Adipocyte (in vitro differentiated cells): ENCODE results near the gene GPR85.

ENCODE experiments used
- DNase-seq: peaks from one replicate; pipeline ENCODE4 v3.0.0-alpha.2; 2015; ENCODE audit warnings: low read depth
- H3K27me3 ChIP-seq: replicated peaks from 2 replicates; pipeline ENCODE4 v1.7.0; 2013; ENCODE audit warnings: mild to moderate bottlenecking, low read length, moderate library complexity; ENCODE audit not compliant: control insufficient read depth, insufficient read depth
- H3K36me3 ChIP-seq: 2 replicates; pipeline ENCODE4 v1.7.0; 2013; ENCODE audit warnings: low read length, mild to moderate bottlenecking, moderate library complexity; ENCODE audit not compliant: control insufficient read depth, insufficient read depth, severe bottlenecking
- H3K4me1 ChIP-seq: 2 replicates; pipeline ENCODE4 v1.7.0; 2013; ENCODE audit warnings: mild to moderate bottlenecking, low read length, moderate library complexity; ENCODE audit not compliant: control insufficient read depth, insufficient read depth
- H3K4me3 ChIP-seq: 2 replicates; pipeline ENCODE4 v1.7.0; 2013; ENCODE audit warnings: mild to moderate bottlenecking, low read length, moderate library complexity
- H3K9ac ChIP-seq: 2 replicates; pipeline ENCODE4 v1.7.0; 2013; ENCODE audit warnings: mild to moderate bottlenecking, low read length, moderate library complexity
- H3K9me3 ChIP-seq: 2 replicates; pipeline ENCODE4 v1.7.0; 2013; ENCODE audit warnings: mild to moderate bottlenecking, low read length, moderate library complexity; ENCODE audit not compliant: control insufficient read depth

The GPR85 gene

DNA sequence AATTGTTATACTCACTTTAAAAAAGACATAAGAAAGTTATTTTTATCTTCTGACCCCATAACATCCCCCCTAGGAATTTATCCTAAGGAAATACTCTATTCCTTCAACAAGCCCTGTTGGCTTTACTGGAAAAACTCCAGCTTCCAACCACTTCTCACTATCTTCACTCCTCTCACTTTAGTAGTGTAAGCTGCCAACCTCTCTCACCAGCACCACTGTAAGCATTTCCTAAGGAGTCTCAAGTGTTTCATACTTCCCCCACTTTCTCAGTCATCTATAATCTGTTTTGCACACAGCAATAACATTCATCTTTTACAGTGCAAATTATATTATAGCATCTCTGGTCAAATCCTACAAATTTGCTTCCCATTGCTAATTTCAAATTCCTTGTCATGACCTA, 45.8 kb downstream of the GPR85 start:
- H3K36me3 ChIP-seq: no peaks in the 10 kb centered on the region
- no peak overlapping the region for H3K4me3 ChIP-seq
- H3K27me3 ChIP-seq: peaks cover 5% of the 10 kb centered on the region
- DNase-seq: no peak
- no peak overlapping the region for H3K9ac ChIP-seq
- no peaks in the 10 kb centered on the region for H3K4me1 ChIP-seq
- no peaks in the 10 kb centered on the region for H3K9me3 ChIP-seq

DNA sequence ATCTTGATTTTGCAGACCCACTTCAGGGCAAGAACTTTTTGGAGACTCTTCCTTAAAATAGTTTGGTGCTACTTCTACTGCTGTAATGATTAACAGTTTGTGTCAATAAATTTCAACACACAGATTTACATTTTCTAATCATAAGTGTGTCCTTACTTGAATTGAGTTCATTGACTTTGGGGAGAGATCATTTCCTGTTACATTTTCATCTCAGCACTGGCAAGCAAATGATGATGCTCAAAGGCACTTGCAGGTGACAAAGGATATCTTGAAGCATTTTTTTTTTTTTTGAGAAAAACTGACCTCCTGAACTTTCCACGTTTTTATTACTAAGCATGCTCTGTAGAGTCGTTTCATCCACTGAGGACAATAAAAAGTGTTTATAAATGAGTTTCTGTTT, 52.7 kb downstream of the GPR85 start:
- Histone ChIP-seq H3K36me3 (no peaks in the 10 kb centered on the region), H3K9ac (no peak overlapping the region), H3K27me3 (no peaks in the 10 kb centered on the region), H3K4me3 (no peak overlapping the region), H3K9me3 (no peaks in the 10 kb centered on the region), H3K4me1 (no peaks in the 10 kb centered on the region)
- DNase-seq: no peak
